ENCODE measurements around the gene FAM89B.
A peak's percentile ranks its signal among the peaks of the same experiment; 100 is the strongest.

The FAM89B gene

GRCh38 chr11:65553301-65554001 is 18.9 kb upstream of the FAM89B start:
- Histone ChIP-seq H2AK5ac (ENCODE audit: low read depth, low read length) (peak overlapping the region; percentile 91), H3K4me3 (ENCODE audit: low read length in 2 of 2) (no peak overlapping the region), H3K18ac (ENCODE audit: low read length) (peak overlapping the region; percentile 95), H3K79me1 (ENCODE audit: low read depth, low read length) (no peaks in the 10 kb centered on the region), H3K27me3 (ENCODE audit: control insufficient read depth in 3 of 3, insufficient read depth in 3 of 3, low read depth in 1 of 3, low read length in 3 of 3) (peaks cover 0 to 22% (median 0%) of the 10 kb centered on the region in 3 experiments), H2BK15ac (ENCODE audit: low read length) (peak overlapping the region; percentile 74), H3K9ac (ENCODE audit: low read depth, low read length, poor library complexity) (peak overlapping the region; percentile 72), H2BK5ac (ENCODE audit: low read length) (peak overlapping the region; percentile 56), H3K14ac (ENCODE audit: low read length) (no peak overlapping the region), H2BK120ac (ENCODE audit: low read depth, low read length) (peak overlapping the region; percentile 48), H2AFZ (ENCODE audit: low read length) (no peak overlapping the region), H3K4ac (ENCODE audit: low read length) (no peak overlapping the region), H3K4me2 (ENCODE audit: insufficient read depth, low read length, poor library complexity, severe bottlenecking) (peak overlapping the region; percentile 75), H3K9me3 (replicated peaks in 1 of 2; ENCODE audit: control insufficient read depth in 2 of 2, insufficient read depth in 1 of 2, low read depth in 1 of 2, low read length in 2 of 2) (no peaks in the 10 kb centered on the region), H3K36me3 (replicated peaks in 1 of 2; ENCODE audit: control insufficient read depth in 2 of 2, insufficient read depth in 2 of 2, low read length in 2 of 2) (peaks cover 0 to 12% of the 10 kb centered on the region in 2 donors), H4K91ac (ENCODE audit: low read depth, low read length, poor library complexity) (peak overlapping the region; percentile 64), H3K4me1 (ENCODE audit: control insufficient read depth in 2 of 2, insufficient read depth in 1 of 2, low read depth in 1 of 2, low read length in 2 of 2) (peaks cover 17 to 18% of the 10 kb centered on the region in 2 donors), H3K23ac (ENCODE audit: low read depth, low read length, poor library complexity) (no peak overlapping the region), H3K27ac (replicated peaks; ENCODE audit: low read length) (no peak overlapping the region), H4K8ac (ENCODE audit: low read depth, low read length) (no peak overlapping the region), H2BK12ac (ENCODE audit: low read length) (peak overlapping the region; percentile 52)
- no CpG with 5 or more reads among the region's 37 CpGs for WGBS, 2 donors (ENCODE audit: extremely low coverage in 2 of 2, insufficient read length in 2 of 2, insufficient replicate concordance in 1 of 2)
- DNase-seq (ENCODE audit: low spot score): no peak

- Histone ChIP-seq H2BK120ac (ENCODE audit: low read depth, low read length) (no peak overlapping the region), H3K18ac (ENCODE audit: low read length) (peak overlapping the region; percentile 85), H3K23ac (ENCODE audit: low read depth, low read length, poor library complexity) (no peak overlapping the region), H4K91ac (ENCODE audit: low read depth, low read length, poor library complexity) (peak overlapping the region; percentile 64), H3K9me3 (replicated peaks in 1 of 2; ENCODE audit: control insufficient read depth in 2 of 2, insufficient read depth in 1 of 2, low read depth in 1 of 2, low read length in 2 of 2) (no peaks in the 10 kb centered on the region), H3K4me2 (ENCODE audit: insufficient read depth, low read length, poor library complexity, severe bottlenecking) (peak overlapping the region; percentile 75), H3K14ac (ENCODE audit: low read length) (no peak overlapping the region), H2AK5ac (ENCODE audit: low read depth, low read length) (peak overlapping the region; percentile 93), H3K27me3 (ENCODE audit: control insufficient read depth in 3 of 3, insufficient read depth in 3 of 3, low read depth in 1 of 3, low read length in 3 of 3) (peaks cover 0 to 14% (median 0%) of the 10 kb centered on the region in 3 experiments), H3K4me3 (ENCODE audit: low read length in 2 of 2) (no peak overlapping the region), H2BK5ac (ENCODE audit: low read length) (peak overlapping the region; percentile 56), H3K27ac (replicated peaks; ENCODE audit: low read length) (no peak overlapping the region), H3K4ac (ENCODE audit: low read length) (peak overlapping the region; percentile 76), H3K79me1 (ENCODE audit: low read depth, low read length) (no peaks in the 10 kb centered on the region), H4K8ac (ENCODE audit: low read depth, low read length) (no peak overlapping the region), H2AFZ (ENCODE audit: low read length) (no peak overlapping the region), H2BK12ac (ENCODE audit: low read length) (peak overlapping the region; percentile 77), H3K36me3 (replicated peaks in 1 of 2; ENCODE audit: control insufficient read depth in 2 of 2, insufficient read depth in 2 of 2, low read length in 2 of 2) (peaks cover 0 to 7% of the 10 kb centered on the region in 2 donors), H3K9ac (ENCODE audit: low read depth, low read length, poor library complexity) (peak overlapping the region; percentile 72), H3K4me1 (ENCODE audit: control insufficient read depth in 2 of 2, insufficient read depth in 1 of 2, low read depth in 1 of 2, low read length in 2 of 2) (peaks cover 23% of the 10 kb centered on the region in 2 donors), H2BK15ac (ENCODE audit: low read length) (peak overlapping the region; percentile 65)
- DNase-seq (ENCODE audit: low spot score): no peak
- no CpG with 5 or more reads among the region's 27 CpGs for WGBS, 2 donors (ENCODE audit: extremely low coverage in 2 of 2, insufficient read length in 2 of 2, insufficient replicate concordance in 1 of 2)
These were observed 18.1 kb upstream of the FAM89B start for GRCh38 chr11:65554057-65554818.

- DNase-seq (ENCODE audit: low spot score): no peak
- no peaks in the 10 kb centered on the region for H3K9me3 ChIP-seq (replicated peaks in 1 of 2; ENCODE audit: control insufficient read depth in 2 of 2, insufficient read depth in 1 of 2, low read depth in 1 of 2, low read length in 2 of 2)
- H3K27ac ChIP-seq (replicated peaks; ENCODE audit: low read length): no peak overlapping the region
- peaks cover 0 to 3% of the 10 kb centered on the region in 2 donors for H3K36me3 ChIP-seq (replicated peaks in 1 of 2; ENCODE audit: control insufficient read depth in 2 of 2, insufficient read depth in 2 of 2, low read length in 2 of 2)
- peak overlapping the region; percentile 50 for H3K18ac ChIP-seq (ENCODE audit: low read length)
- H2AK5ac ChIP-seq (ENCODE audit: low read depth, low read length): peak overlapping the region; percentile 30
- no peaks in the 10 kb centered on the region for H3K79me1 ChIP-seq (ENCODE audit: low read depth, low read length)
- H2BK120ac ChIP-seq (ENCODE audit: low read depth, low read length): no peak overlapping the region
- peaks cover 0 to 13% (median 0%) of the 10 kb centered on the region in 3 experiments for H3K27me3 ChIP-seq (ENCODE audit: control insufficient read depth in 3 of 3, insufficient read depth in 3 of 3, low read depth in 1 of 3, low read length in 3 of 3)
- peak overlapping the region; percentile 42 for H3K14ac ChIP-seq (ENCODE audit: low read length)
- peak overlapping the region in 1 of 2 donors; percentile 12 for H3K4me3 ChIP-seq (ENCODE audit: low read length in 2 of 2)
- H2AFZ ChIP-seq (ENCODE audit: low read length): no peak overlapping the region
- H3K4me2 ChIP-seq (ENCODE audit: insufficient read depth, low read length, poor library complexity, severe bottlenecking): no peak overlapping the region
- H3K4ac ChIP-seq (ENCODE audit: low read length): no peak overlapping the region
- H2BK15ac ChIP-seq (ENCODE audit: low read length): peak overlapping the region; percentile 65
- H2BK12ac ChIP-seq (ENCODE audit: low read length): peak overlapping the region; percentile 79
- H4K91ac ChIP-seq (ENCODE audit: low read depth, low read length, poor library complexity): no peak overlapping the region
- WGBS, 2 donors (ENCODE audit: extremely low coverage in 2 of 2, insufficient read length in 2 of 2, insufficient replicate concordance in 1 of 2): no CpG with 5 or more reads among the region's 4 CpGs
- H3K4me1 ChIP-seq (ENCODE audit: control insufficient read depth in 2 of 2, insufficient read depth in 1 of 2, low read depth in 1 of 2, low read length in 2 of 2): peaks cover 25 to 28% of the 10 kb centered on the region in 2 donors
- H4K8ac ChIP-seq (ENCODE audit: low read depth, low read length): no peak overlapping the region
- no peak overlapping the region for H2BK5ac ChIP-seq (ENCODE audit: low read length)
- no peak overlapping the region for H3K9ac ChIP-seq (ENCODE audit: low read depth, low read length, poor library complexity)
- H3K23ac ChIP-seq (ENCODE audit: low read depth, low read length, poor library complexity): peak overlapping the region; percentile 20
These were observed 17.4 kb upstream of the FAM89B start for GRCh38 chr11:65554842-65555430.
